IMR-90 (cell line): ENCODE results near the gene CCT3. TPM values are rescaled to one million over a fixed set of nuclear protein-coding genes. Genes with fewer than 3 reads are reported as not detected.

Source experiments
- ATAC-seq: fragments of 200-7000 bp; cut with Tn5 transposase; 2 replicates; pipeline ENCODE4 v1.9.1; 2020; ENCODE audit warnings: low read depth, mild to moderate bottlenecking, moderate library complexity
- BruUV-seq: library from RNA; stranded (reverse); fragments of 400-500 nt; replicated peaks from 2 replicates; lab custom pipeline; 2021; lab: Mats Ljungman, UMichigan
- CTCF ChIA-PET: fragments of 300-600 bp; formaldehyde crosslinking; extraction: SDS; loops from one replicate; lab custom pipeline; 2021; ENCODE audit warnings: antibody characterized with exemption; lab: Yijun Ruan, JAX
- POLR2A ChIA-PET: fragments of 300-600 bp; sonication (Branson Sonifier 250); formaldehyde crosslinking; loops from one replicate; lab custom pipeline; 2022; ENCODE audit warnings: antibody characterized with exemption; ENCODE audit not compliant: unreplicated experiment; lab: Charles Lee
- DNase-seq: peaks from one replicate; pipeline ENCODE4 v3.0.0; 2013
- H2AFZ ChIP-seq: replicated peaks from 2 replicates; pipeline ENCODE3; 2013; ENCODE audit warnings: low read length, mild to moderate bottlenecking; ENCODE audit not compliant: poor library complexity
- H2AK5ac ChIP-seq: 2 replicates; pipeline ENCODE4 v1.6.1; 2013; ENCODE audit warnings: low read depth, low read length, inconsistent platforms
- H2AK9ac ChIP-seq: replicated peaks from 2 replicates; pipeline ENCODE3; 2013; ENCODE audit warnings: mild to moderate bottlenecking, low read depth, low read length, moderate library complexity; ENCODE audit not compliant: poor library complexity
- H2BK120ac ChIP-seq: 2 replicates; pipeline ENCODE4 v1.6.1; 2013; ENCODE audit warnings: low read depth, low read length, inconsistent platforms
- H2BK15ac ChIP-seq: 3 replicates; pipeline ENCODE4 v1.6.1; 2013; ENCODE audit warnings: low read depth, low read length, inconsistent platforms
- H2BK20ac ChIP-seq: 2 replicates; pipeline ENCODE4 v1.6.1; 2013; ENCODE audit warnings: low read depth, mild to moderate bottlenecking, inconsistent platforms, low read length, moderate library complexity
- H2BK5ac ChIP-seq: 2 replicates; pipeline ENCODE4 v1.6.1; 2013; ENCODE audit warnings: mild to moderate bottlenecking, low read depth, low read length, inconsistent platforms; ENCODE audit not compliant: poor library complexity, severe bottlenecking
- H3K14ac ChIP-seq: replicated peaks from 2 replicates; pipeline ENCODE4 v1.6.1; 2013; ENCODE audit warnings: low read depth, low read length, inconsistent platforms
- H3K18ac ChIP-seq: 2 replicates; pipeline ENCODE4 v1.6.1; 2013; ENCODE audit warnings: low read depth, low read length, control low read depth
- H3K23ac ChIP-seq: 2 replicates; pipeline ENCODE4 v1.6.1; 2013; ENCODE audit warnings: low read depth, low read length, inconsistent platforms
- H3K27ac ChIP-seq: 2 replicates; pipeline ENCODE4 v1.5.1; 2013; ENCODE audit warnings: mild to moderate bottlenecking, control low read depth, low read length; ENCODE audit not compliant: insufficient read depth
- H3K27me3 ChIP-seq: 2 replicates; pipeline ENCODE4 v1.6.1; 2013; ENCODE audit warnings: low read length; ENCODE audit not compliant: control insufficient read depth, insufficient read depth
- H3K36me3 ChIP-seq: 2 replicates; pipeline ENCODE4 v1.6.1; 2013; ENCODE audit warnings: low read length, mixed read lengths; ENCODE audit not compliant: control insufficient read depth, insufficient read depth
- H3K4ac ChIP-seq: 2 replicates; pipeline ENCODE4 v1.6.1; 2013; ENCODE audit warnings: low read depth, low read length, inconsistent platforms
- H3K4me1 ChIP-seq: 2 replicates; pipeline ENCODE4 v1.6.1; 2013; ENCODE audit warnings: low read length, mixed read lengths; ENCODE audit not compliant: control insufficient read depth, insufficient read depth
- H3K4me2 ChIP-seq: 2 replicates; pipeline ENCODE4 v1.6.1; 2013; ENCODE audit warnings: low read depth, mild to moderate bottlenecking, control low read depth, low read length, moderate library complexity
- H3K4me3 ChIP-seq: 2 replicates; pipeline ENCODE4 v1.5.1; 2013; ENCODE audit warnings: low read depth, mild to moderate bottlenecking, control low read depth, low read length, moderate library complexity; ENCODE audit not compliant: insufficient read depth
- H3K56ac ChIP-seq: 2 replicates; pipeline ENCODE4 v1.6.1; 2013; ENCODE audit warnings: low read length, inconsistent platforms; ENCODE audit not compliant: insufficient read depth; ENCODE audit errors: extremely low read depth
- H3K79me1 ChIP-seq, 2 experiments: 2 replicates each; pipeline ENCODE4 v1.6.1; 2013; ENCODE audit warnings: low read length in 2 of 2, inconsistent platforms in 1 of 2, low read depth in 1 of 2
- H3K9ac ChIP-seq: 2 replicates; pipeline ENCODE4 v1.6.1; 2013; ENCODE audit warnings: low read depth, low read length, control low read depth
- H3K9me1 ChIP-seq: 2 replicates; pipeline ENCODE4 v1.6.1; 2013; ENCODE audit warnings: low read length, inconsistent platforms; ENCODE audit not compliant: insufficient read depth
- H3K9me3 ChIP-seq: 2 replicates; pipeline ENCODE4 v1.6.1; 2013; ENCODE audit warnings: low read length; ENCODE audit not compliant: control insufficient read depth, insufficient read depth
- H4K20me1 ChIP-seq: 2 replicates; pipeline ENCODE4 v1.6.1; 2013; ENCODE audit warnings: low read length, inconsistent platforms; ENCODE audit not compliant: insufficient read depth
- H4K5ac ChIP-seq: 2 replicates; pipeline ENCODE4 v1.6.1; 2013; ENCODE audit warnings: mild to moderate bottlenecking, low read depth, low read length, control low read depth
- H4K8ac ChIP-seq, 2 experiments: 2 replicates each; pipeline ENCODE4 v1.6.1; 2013; ENCODE audit warnings: low read depth in 2 of 2, low read length in 2 of 2, control low read depth in 1 of 2, inconsistent platforms in 1 of 2
- H4K91ac ChIP-seq: 2 replicates; pipeline ENCODE4 v1.6.1; 2013; ENCODE audit warnings: low read depth, low read length, inconsistent platforms; ENCODE audit not compliant: insufficient read depth
- BHLHE40 ChIP-seq: fragments of 150-350 bp; IDR thresholded peaks from 2 replicates; pipeline ENCODE4 v1.6.1; 2016; ENCODE audit warnings: mild to moderate bottlenecking, low read depth, low read length
- CEBPB ChIP-seq: IDR thresholded peaks from 2 replicates; pipeline ENCODE4 v1.6.1; 2012; ENCODE audit warnings: low read depth, low read length, improper control_type of control experiment
- CHD1 ChIP-seq: IDR thresholded peaks from 2 replicates; pipeline ENCODE4 v1.6.1; 2012; ENCODE audit warnings: low read depth, low read length, improper control_type of control experiment
- CTCF ChIP-seq: conservative IDR thresholded peaks from 2 replicates; pipeline ENCODE4 v1.5.1; 2012; ENCODE audit warnings: mild to moderate bottlenecking, low read depth, low read length, improper control_type of control experiment
- MAFK ChIP-seq: IDR thresholded peaks from 2 replicates; pipeline ENCODE4 v1.6.1; 2012; ENCODE audit warnings: low read depth, low read length, improper control_type of control experiment
- MAZ ChIP-seq: IDR thresholded peaks from 2 replicates; pipeline ENCODE4 v1.6.1; 2012; ENCODE audit warnings: low read depth, mild to moderate bottlenecking, low read length, improper control_type of control experiment, moderate library complexity, borderline replicate concordance
- NFE2L2 ChIP-seq: fragments of 150-350 bp; IDR thresholded peaks from 2 replicates; pipeline ENCODE4 v1.6.1; 2016; ENCODE audit warnings: low read depth, mild to moderate bottlenecking, low read length
- POLR2A ChIP-seq: IDR thresholded peaks from 2 replicates; pipeline ENCODE4 v1.6.1; 2012; ENCODE audit warnings: mild to moderate bottlenecking, low read depth, low read length
- RAD21 ChIP-seq: IDR thresholded peaks from 2 replicates; pipeline ENCODE4 v1.6.1; 2012; ENCODE audit warnings: low read length, improper control_type of control experiment
- RCOR1 ChIP-seq: IDR thresholded peaks from 2 replicates; pipeline ENCODE4 v1.6.1; 2012; ENCODE audit warnings: mild to moderate bottlenecking, low read length, improper control_type of control experiment; ENCODE audit not compliant: insufficient replicate concordance
- RFX5 ChIP-seq: IDR thresholded peaks from 2 replicates; pipeline ENCODE4 v1.8.0; 2012; ENCODE audit warnings: low read depth, mild to moderate bottlenecking, low read length, moderate library complexity
- SMC3 ChIP-seq: fragments of 150-350 bp; IDR thresholded peaks from 2 replicates; pipeline ENCODE4 v1.6.1; 2016; ENCODE audit warnings: low read depth, mild to moderate bottlenecking, antibody characterized with exemption, low read length, moderate library complexity
- USF2 ChIP-seq: fragments of 150-350 bp; IDR thresholded peaks from 2 replicates; pipeline ENCODE4 v1.6.1; 2017; ENCODE audit warnings: mild to moderate bottlenecking, antibody characterized with exemption, low read length, low read depth
- WGBS, 2 experiments: methylation state at CpG; one replicate each; pipeline versions ENCODE4 v1.1.5 to v1.1.7; 2013; ENCODE audit warnings: missing lambda C conversion rate in 2 of 2; ENCODE audit not compliant: insufficient read length in 1 of 2; ENCODE audit errors: extremely low coverage in 2 of 2; 5-methylcytosine and 5-hydroxymethylcytosine counted together
- dilution Hi-C: fragments of 300-500 bp; cut with HindIII; formaldehyde crosslinking; loops from one replicate; pipeline ENCODE4 v1.14.3; 2018; ENCODE audit warnings: low sequenced_read_pairs; ENCODE audit not compliant: unreplicated experiment
- in situ Hi-C: fragments of 300-500 bp; cut with MboI; formaldehyde crosslinking; loops from 3 replicates; pipeline ENCODE4 v1.14.3; 2019; ENCODE audit warnings: low sequenced_read_pairs, inconsistent platforms, mixed read lengths
- intact Hi-C: fragments of 100-400 bp; cut with micrococcal nuclease; formaldehyde crosslinking; loops from 2 replicates; pipeline ENCODE4 v1.10.0; 2022
- polyA plus RNA-seq, 3 experiments: library from polyadenylated mRNA; depleted of rRNA; stranded (reverse); fragments of >200 nt; gene quantifications; 2 replicates each; pipeline ENCODE4 v1.2.3, GENCODE V29; 2012; ENCODE audit warnings: low replicate concordance in 1 of 3
- total RNA-seq: library from RNA; depleted of rRNA; stranded (reverse); fragments of >200 nt; gene quantifications from 2 replicates; pipeline ENCODE4 v1.2.3, GENCODE V29; 2012

The CCT3 gene
- total and polyA plus RNA-seq, 2 of the 4 experiments (the other 2 are of a cell fraction), result 313 to 595 TPM

- no peaks in the 10 kb centered on the region; the same call in 1 of the 2 replicates for H3K9me3 ChIP-seq
- peaks cover 53% of the 10 kb centered on the region for H3K27me3 ChIP-seq
- no peak overlapping the region for H2AK9ac ChIP-seq
- H4K20me1 ChIP-seq, result no peaks in the 10 kb centered on the region; the same call in 1 of the 2 replicates
- ATAC-seq (no peak), DNase-seq (no peak)
- H4K8ac ChIP-seq, result no peak overlapping the region
- no peaks in the 10 kb centered on the region for H3K36me3 ChIP-seq
- H3K9ac ChIP-seq, result no peak overlapping the region
- H3K4me3 ChIP-seq, result no peak overlapping the region
- ChIA-PET CTCF (interaction anchor here (0.9 kb wide), 1 partner anchor 14 kb away, joined by 3 read pairs; no protein-coding TSS in a partner anchor), POLR2A (no interaction called here)
- H3K4ac ChIP-seq, result no peak overlapping the region
- no peak overlapping the region for H2BK120ac ChIP-seq
- in situ Hi-C loops, result no loop called here
- no peak overlapping the region for H3K14ac ChIP-seq
- no peak overlapping the region for H2BK5ac ChIP-seq
- H3K56ac ChIP-seq, result no peak overlapping the region
- TF ChIP-seq RAD21 (no peak), NFE2L2 (no peak), SMC3 (no peak), CTCF (no peak), CEBPB (no peak), CHD1 (no peak), POLR2A (no peak), USF2 (no peak), RFX5 (no peak), RCOR1 (no peak), BHLHE40 (no peak), MAZ (no peak), MAFK (no peak)
- H2BK20ac ChIP-seq, result no peak overlapping the region
- BruUV-seq, result no TSS peak
- dilution Hi-C loops, result no loop called here
- H3K27ac ChIP-seq, result no peak overlapping the region
- H3K4me1 ChIP-seq, result no peaks in the 10 kb centered on the region
- H3K23ac ChIP-seq, result no peak overlapping the region
- H4K91ac ChIP-seq, result no peak overlapping the region
- intact Hi-C loops, result no loop called here
- H3K79me1 ChIP-seq, result no peaks in the 10 kb centered on the region
- H4K5ac ChIP-seq, result no peak overlapping the region
- no peak overlapping the region for H2AFZ ChIP-seq
- H2AK5ac ChIP-seq, result no peak overlapping the region
- no CpG with 5 or more reads among the region's 2 CpGs for WGBS, 2 experiments
- H2BK15ac ChIP-seq, result no peak overlapping the region
- H3K4me2 ChIP-seq, result no peak overlapping the region
- no peaks in the 10 kb centered on the region for H3K9me1 ChIP-seq
- no peak overlapping the region for H3K18ac ChIP-seq
Measured at GRCh38 chr1:156357977-156358376, 19.9 kb upstream of the CCT3 start.
